NCI-H524 treated with DMSO at 0.1 percent for 48 hours (cell line): ENCODE results near the gene ZDHHC17.
A peak's percentile ranks its signal among the peaks of the same experiment; 100 is the strongest.

ENCODE experiments used
- DNase-seq: peaks from one replicate; lab custom pipeline; 2025; lab: John Stamatoyannopoulos, UW

Gene ZDHHC17

GRCh38 chr12:76820888-76821482 is 57.1 kb downstream of the ZDHHC17 start:
- no peak for DNase-seq

GRCh38 chr12:76830436-76830835 is 66.5 kb downstream of the ZDHHC17 start:
- no peak for DNase-seq

- DNase-seq: no peak
Observed at GRCh38 chr12:76836633-76837032, 72.7 kb downstream of the ZDHHC17 start.

GRCh38 chr12:76847260-76847659 is 83.3 kb downstream of the ZDHHC17 start:
- DNase-seq: no peak

GRCh38 chr12:76848132-76848531 is 84.2 kb downstream of the ZDHHC17 start:
- DNase-seq: no peak

- DNase-seq: no peak
Observed at GRCh38 chr12:76852106-76852505, 88.2 kb downstream of the ZDHHC17 start.

- DNase-seq: no peak
Observed at GRCh38 chr12:76855271-76855670, 91.4 kb downstream of the ZDHHC17 start.

- DNase-seq: no peak
Observed at GRCh38 chr12:76856018-76856644, 92.2 kb downstream of the ZDHHC17 start.

- DNase-seq: no peak
Observed at GRCh38 chr12:76859611-76860010, 95.7 kb downstream of the ZDHHC17 start.

GRCh38 chr12:76860256-76860655 is 96.3 kb downstream of the ZDHHC17 start:
- DNase-seq: no peak

GRCh38 chr12:76863005-76863670 is 99.2 kb downstream of the ZDHHC17 start:
- no peak for DNase-seq

GRCh38 chr12:76863837-76864236 is 99.9 kb downstream of the ZDHHC17 start:
- DNase-seq: no peak

GRCh38 chr12:76864791-76865400 is 101.0 kb downstream of the ZDHHC17 start:
- no peak for DNase-seq

GRCh38 chr12:76866151-76866567 is 102.2 kb downstream of the ZDHHC17 start:
- DNase-seq: peak; percentile 59

- peak; percentile 70 for DNase-seq
Observed at GRCh38 chr12:76866726-76867125, 102.8 kb downstream of the ZDHHC17 start.

- no peak for DNase-seq
Observed at GRCh38 chr12:76871082-76871481, 107.2 kb downstream of the ZDHHC17 start.

- DNase-seq: no peak
Observed at GRCh38 chr12:76871742-76872141, 107.8 kb downstream of the ZDHHC17 start.

GRCh38 chr12:76872415-76872814 is 108.5 kb downstream of the ZDHHC17 start:
- no peak for DNase-seq

GRCh38 chr12:76874027-76874426 is 110.1 kb downstream of the ZDHHC17 start:
- no peak for DNase-seq

- no peak for DNase-seq
Observed at GRCh38 chr12:76874491-76875190, 110.7 kb downstream of the ZDHHC17 start.

- no peak for DNase-seq
Observed at GRCh38 chr12:76876696-76877229, 112.8 kb downstream of the ZDHHC17 start.
